Stomach (tissue), 4 donors: ENCODE measurements around the gene PABPC3.

Experiments
- EP300 ChIP-seq: sonication (generic); formaldehyde crosslinking; IDR thresholded peaks from one replicate; pipeline ENCODE4 v1.6.1; 2017; ENCODE audit warnings: antibody characterized with exemption
- POLR2A ChIP-seq, 4 donors: fragments of 450-650 bp; IDR thresholded peaks; one replicate each; pipeline ENCODE4 v1.6.1; 2016; ENCODE audit warnings: antibody characterized with exemption in 4 of 4, control low read depth in 2 of 4, mild to moderate bottlenecking in 1 of 4, moderate library complexity in 1 of 4
- POLR2AphosphoS5 ChIP-seq, 3 donors: sonication (generic); formaldehyde crosslinking; IDR thresholded peaks; one replicate each; pipeline ENCODE4 v1.6.1; 2016; ENCODE audit warnings: antibody characterized with exemption in 3 of 3
- TF ChIP-seq, protein P1 (sequence below), 7 experiments: fragments of 450-650 bp in 4 of 7; fragments of 200-600 bp in 3 of 7; sonication (generic) in 3 of 7; IDR thresholded peaks; one replicate each; pipeline ENCODE4 v1.5.1; 2016 to 2019; ENCODE audit warnings: antibody characterized with exemption in 7 of 7, control low read depth in 2 of 7, mild to moderate bottlenecking in 1 of 7

DNA sequence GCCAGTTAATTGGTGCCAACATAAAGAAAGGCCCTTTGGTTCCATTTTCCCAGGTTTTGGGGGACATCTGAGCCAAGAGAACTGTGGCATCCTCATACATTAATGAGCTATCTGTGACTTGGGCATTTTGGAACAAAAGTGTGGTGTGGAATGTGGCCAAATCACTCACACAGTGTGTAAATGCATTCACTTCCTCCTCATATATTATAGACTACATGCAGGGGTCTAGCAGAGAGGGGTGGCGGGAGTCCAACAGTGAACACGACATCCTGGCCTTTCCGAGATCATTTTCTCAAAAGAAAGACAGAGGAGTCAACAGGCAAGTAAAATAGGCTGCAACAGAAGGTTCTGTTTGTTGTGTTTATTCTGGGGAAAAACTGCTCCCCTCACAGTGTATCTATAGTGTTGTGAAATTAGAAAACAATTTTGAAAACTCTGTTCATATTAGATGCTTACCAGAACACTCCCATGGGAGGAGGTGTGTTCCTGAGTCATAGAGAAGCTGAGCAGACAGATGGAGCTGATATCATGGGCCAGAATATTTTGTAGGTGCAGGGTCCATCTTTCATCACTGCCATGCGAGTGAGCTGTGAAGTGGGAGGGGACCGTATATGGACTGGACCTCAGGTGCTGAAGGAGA, 36.9 kb downstream of the PABPC3 start:
- TF ChIP-seq, protein P1, sequence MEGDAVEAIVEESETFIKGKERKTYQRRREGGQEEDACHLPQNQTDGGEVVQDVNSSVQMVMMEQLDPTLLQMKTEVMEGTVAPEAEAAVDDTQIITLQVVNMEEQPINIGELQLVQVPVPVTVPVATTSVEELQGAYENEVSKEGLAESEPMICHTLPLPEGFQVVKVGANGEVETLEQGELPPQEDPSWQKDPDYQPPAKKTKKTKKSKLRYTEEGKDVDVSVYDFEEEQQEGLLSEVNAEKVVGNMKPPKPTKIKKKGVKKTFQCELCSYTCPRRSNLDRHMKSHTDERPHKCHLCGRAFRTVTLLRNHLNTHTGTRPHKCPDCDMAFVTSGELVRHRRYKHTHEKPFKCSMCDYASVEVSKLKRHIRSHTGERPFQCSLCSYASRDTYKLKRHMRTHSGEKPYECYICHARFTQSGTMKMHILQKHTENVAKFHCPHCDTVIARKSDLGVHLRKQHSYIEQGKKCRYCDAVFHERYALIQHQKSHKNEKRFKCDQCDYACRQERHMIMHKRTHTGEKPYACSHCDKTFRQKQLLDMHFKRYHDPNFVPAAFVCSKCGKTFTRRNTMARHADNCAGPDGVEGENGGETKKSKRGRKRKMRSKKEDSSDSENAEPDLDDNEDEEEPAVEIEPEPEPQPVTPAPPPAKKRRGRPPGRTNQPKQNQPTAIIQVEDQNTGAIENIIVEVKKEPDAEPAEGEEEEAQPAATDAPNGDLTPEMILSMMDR (IDR thresholded peaks at IDR 0.05), result no peak
- TF ChIP-seq EP300, result no peak
- TF ChIP-seq POLR2A (IDR thresholded peaks at IDR 0.05), result no peak
- no peak for TF ChIP-seq POLR2AphosphoS5 (IDR thresholded peaks at IDR 0.05)
